Middle frontal gyrus (tissue), 1 donor: ENCODE data around the gene PRAMEF7.
"Not testable (repeated sequence)": the region's sequence is repeated elsewhere in the genome, so short reads cannot be mapped to it uniquely, and the experiment has no call there.

Experiments
- DNase-seq: peaks from one replicate; pipeline ENCODE4 v3.0.0-alpha.2; 2015; ENCODE audit warnings: low spot score; ENCODE audit errors: extremely low spot score

PRAMEF7 gene

GRCh38 chr1:12916310-12916709, at the start of gene PRAMEF7:
Gene PRAMEF7, plus strand, starts transcription at chr1:12916610. Its CDS starts 1,083 bp downstream, at chr1:12917693.
- DNase-seq, result not testable (repeated sequence)

- DNase-seq, result not testable (repeated sequence)
These were observed 38.0 kb upstream of the PRAMEF7 start for GRCh38 chr1:12878453-12878852.

- not testable (repeated sequence) for DNase-seq
These were observed 30.3 kb upstream of the PRAMEF7 start, which contains the start of gene PRAMEF4 for GRCh38 chr1:12886101-12886500. Gene PRAMEF4, minus strand, starts transcription at chr1:12886201. Its CDS starts 2,807 bp downstream, at chr1:12883394.

- not testable (repeated sequence) for DNase-seq
These were observed 18.2 kb upstream of the PRAMEF7 start, which contains the start of gene PRAMEF10 for GRCh38 chr1:12898170-12898569. Gene PRAMEF10, minus strand, starts transcription at chr1:12898270. Its CDS starts 2,423 bp downstream, at chr1:12895847.

- DNase-seq, result not testable (repeated sequence)
These were observed 17.2 kb upstream of the PRAMEF7 start for GRCh38 chr1:12899186-12899585.

- not testable (repeated sequence) for DNase-seq
These were observed 12.4 kb upstream of the PRAMEF7 start for GRCh38 chr1:12903793-12904572.

GRCh38 chr1:12921749-12922148, 5.3 kb downstream of the PRAMEF7 start:
- DNase-seq, result not testable (repeated sequence)

- not testable (repeated sequence) for DNase-seq
These were observed 8.0 kb downstream of the PRAMEF7 start for GRCh38 chr1:12924368-12924767.

GRCh38 chr1:12947480-12947879, 31.1 kb downstream of the PRAMEF7 start, which contains the start of gene PRAMEF6:
Gene PRAMEF6, minus strand, starts transcription at chr1:12947580. Its CDS starts 5,062 bp downstream, at chr1:12942518.
- not testable (repeated sequence) for DNase-seq
